K562 (cell line): ENCODE measurements around the gene SRP72. TPM values are rescaled to one million over a fixed set of nuclear protein-coding genes. Genes with fewer than 3 reads are reported as not detected.

ENCODE experiments used
- ARNT ChIP-seq, 2 experiments: fragments of 450-650 bp; IDR thresholded peaks; 2 replicates each; pipeline ENCODE4 v1.6.1; 2016; ENCODE audit warnings: mild to moderate bottlenecking in 1 of 2
- BHLHE40 ChIP-seq: IDR thresholded peaks from 2 replicates; pipeline ENCODE4 v1.6.1; 2011; ENCODE audit warnings: low read length, improper control_type of control experiment
- C11orf30 ChIP-seq: fragments of 450-650 bp; IDR thresholded peaks from 2 replicates; pipeline ENCODE4 v1.6.1; 2016; ENCODE audit warnings: low read depth, mild to moderate bottlenecking
- CBX2 ChIP-seq: fragments of 200-600 bp; sonication (generic); IDR thresholded peaks from one replicate; pipeline ENCODE4 v1.6.1; 2012; ENCODE audit warnings: mild to moderate bottlenecking, low read length, inconsistent platforms; ENCODE audit not compliant: insufficient read depth, poor library complexity, severe bottlenecking
- CHD4 ChIP-seq: fragments of 200-600 bp; sonication (generic); IDR thresholded peaks from 3 replicates; pipeline ENCODE4 v1.6.1; 2012; ENCODE audit warnings: low read depth, mild to moderate bottlenecking, mixed read lengths, low read length, inconsistent platforms; ENCODE audit not compliant: insufficient read depth, insufficient replicate concordance, poor library complexity, severe bottlenecking
- CXXC5 ChIP-seq: fragments of 250-450 bp; sonication (Bioruptor Pico); IDR thresholded peaks from 2 replicates; pipeline ENCODE4 v1.8.0; 2022; ENCODE audit warnings: inconsistent platforms, mild to moderate bottlenecking, moderate library complexity
- FOXP1 ChIP-seq: sonication (generic); formaldehyde crosslinking; IDR thresholded peaks from 2 replicates; pipeline ENCODE4 v1.8.0; 2022; ENCODE audit warnings: mild to moderate bottlenecking, missing genetic modification reagents
- FUS ChIP-seq: fragments of 200-400 bp; formaldehyde crosslinking; optimal IDR thresholded peaks from 2 replicates; pipeline ENCODE3; 2017; ENCODE audit warnings: low read depth, low read length
- GABPB2 ChIP-seq: fragments of 250-450 bp; sonication (Bioruptor Pico); conservative IDR thresholded peaks from 2 replicates; pipeline ENCODE4 v1.5.1; 2021; ENCODE audit warnings: mild to moderate bottlenecking
- HDAC1 ChIP-seq, 2 experiments: fragments of 450-650 bp; IDR thresholded peaks; 2 replicates each; pipeline ENCODE4 v1.6.1; 2016 to 2017; ENCODE audit warnings: inconsistent platforms in 1 of 2, mild to moderate bottlenecking in 1 of 2, moderate library complexity in 1 of 2
- HDAC2 ChIP-seq: fragments of 450-650 bp; IDR thresholded peaks from 2 replicates; pipeline ENCODE4 v1.6.1; 2016; ENCODE audit warnings: mild to moderate bottlenecking
- HDAC8 ChIP-seq: fragments of 450-650 bp; IDR thresholded peaks from 2 replicates; pipeline ENCODE4 v1.6.1; 2016; ENCODE audit warnings: mild to moderate bottlenecking, missing genetic modification characterization, moderate library complexity, missing compliant biosample characterization
- HMG20B ChIP-seq: fragments of 250-450 bp; sonication (Bioruptor Pico); IDR thresholded peaks from 2 replicates; pipeline ENCODE4 v1.5.0; 2021; ENCODE audit warnings: mild to moderate bottlenecking
- MTA3 ChIP-seq: fragments of 450-650 bp; formaldehyde crosslinking; IDR thresholded peaks from 2 replicates; pipeline ENCODE4 v1.6.1; 2017; ENCODE audit warnings: mild to moderate bottlenecking, borderline replicate concordance
- PHF8 ChIP-seq: fragments of 200-600 bp; sonication (generic); IDR thresholded peaks from 2 replicates; pipeline ENCODE4 v1.6.1; 2012; ENCODE audit warnings: mixed run types, mild to moderate bottlenecking, inconsistent platforms, low read length, moderate library complexity, borderline replicate concordance
- RNF2 ChIP-seq: sonication (generic); IDR thresholded peaks from 2 replicates; pipeline ENCODE4 v1.6.1; 2016
- SP2 ChIP-seq: IDR thresholded peaks from 2 replicates; pipeline ENCODE4 v1.6.1; 2011; ENCODE audit warnings: mild to moderate bottlenecking, low read depth, low read length, moderate library complexity; ENCODE audit not compliant: poor library complexity, severe bottlenecking; ENCODE audit errors: extremely low read depth
- TFAM ChIP-seq: fragments of 250-450 bp; sonication (Bioruptor Pico); conservative IDR thresholded peaks from 2 replicates; pipeline ENCODE4 v1.5.0; 2021; ENCODE audit warnings: mild to moderate bottlenecking, moderate library complexity
- YBX1 ChIP-seq: fragments of 450-650 bp; IDR thresholded peaks from 2 replicates; pipeline ENCODE4 v1.7.1; 2016; ENCODE audit warnings: mild to moderate bottlenecking
- ZNF197 ChIP-seq: fragments of 200-800 bp; sonication (Bioruptor generic); IDR thresholded peaks from 2 replicates; pipeline ENCODE4 v1.6.1; 2016; ENCODE audit warnings: low read depth, missing genetic modification characterization, missing compliant biosample characterization
- ZNF324 ChIP-seq: fragments of 250-450 bp; sonication (Bioruptor Pico); IDR thresholded peaks from 2 replicates; pipeline ENCODE4 v1.4.0; 2020; ENCODE audit warnings: mild to moderate bottlenecking
- ZNF696 ChIP-seq: fragments of 250-450 bp; sonication (Bioruptor Pico); conservative IDR thresholded peaks from 2 replicates; pipeline ENCODE4 v1.4.0; 2020; ENCODE audit warnings: mild to moderate bottlenecking, moderate library complexity
- ZSCAN32 ChIP-seq: fragments of 450-650 bp; formaldehyde crosslinking; IDR thresholded peaks from 2 replicates; pipeline ENCODE4 v1.4.0; 2020; ENCODE audit warnings: mild to moderate bottlenecking, moderate library complexity
- polyA plus RNA-seq, 8 experiments: library from polyadenylated mRNA; depleted of rRNA in 4 of 8; stranded (reverse) in 5 of 8; unstranded in 3 of 8; fragments of >200 nt; fragmentation: Nextera tagmentation in 2 of 8; fragmentation: Illumina TruSeq in 1 of 8; extraction: Ambion mirVana in 2 of 8; extraction: Trizol in 1 of 8; gene quantifications; 2 replicates each; pipeline versions ENCODE4 v1.2.1 to v1.2.3, GENCODE V29; 2011 to 2014; ENCODE audit warnings: inconsistent platforms in 1 of 8, missing spikeins in 1 of 8
- total RNA-seq, 7 experiments: library from RNA; depleted of rRNA in 6 of 7; stranded (reverse); fragments of >200 nt in 6 of 7; fragmentation: Illumina TruSeq in 2 of 7; extraction: Trizol in 2 of 7; gene quantifications; 2 replicates each; pipeline versions ENCODE4 v1.2.1 to v1.2.3, GENCODE V29; 2011 to 2021; ENCODE audit warnings: low replicate concordance in 1 of 7
- TF ChIP-seq, protein P1 (sequence below): fragments of 250-450 bp; sonication (Bioruptor Pico); IDR thresholded peaks from 2 replicates; pipeline ENCODE4 v1.4.0; 2020
- TF ChIP-seq, protein P2 (sequence below), 2 experiments: IDR thresholded peaks; 2 replicates each; pipeline ENCODE4 v1.6.1; 2011; ENCODE audit warnings: borderline replicate concordance in 1 of 2, control low read depth in 1 of 2, low read depth in 1 of 2, low read length in 1 of 2, mild to moderate bottlenecking in 1 of 2, mixed read lengths in 1 of 2, moderate library complexity in 1 of 2; ENCODE audit not compliant: insufficient read depth in 1 of 2, insufficient read length in 1 of 2, poor library complexity in 1 of 2, severe bottlenecking in 1 of 2; ENCODE audit errors: extremely low read depth in 1 of 2
- TF ChIP-seq, protein P3 (sequence below): fragments of 250-450 bp; sonication (Bioruptor Pico); IDR thresholded peaks from 2 replicates; pipeline ENCODE4 v1.8.0; 2022; ENCODE audit warnings: inconsistent platforms, mild to moderate bottlenecking, moderate library complexity, borderline replicate concordance

SRP72 gene
- total and polyA plus RNA-seq, 9 of the 15 experiments (the other 6 are each of a cell fraction or from before 2014, with no cell fraction given), result 124 to 341 (median 202) TPM

DNA sequence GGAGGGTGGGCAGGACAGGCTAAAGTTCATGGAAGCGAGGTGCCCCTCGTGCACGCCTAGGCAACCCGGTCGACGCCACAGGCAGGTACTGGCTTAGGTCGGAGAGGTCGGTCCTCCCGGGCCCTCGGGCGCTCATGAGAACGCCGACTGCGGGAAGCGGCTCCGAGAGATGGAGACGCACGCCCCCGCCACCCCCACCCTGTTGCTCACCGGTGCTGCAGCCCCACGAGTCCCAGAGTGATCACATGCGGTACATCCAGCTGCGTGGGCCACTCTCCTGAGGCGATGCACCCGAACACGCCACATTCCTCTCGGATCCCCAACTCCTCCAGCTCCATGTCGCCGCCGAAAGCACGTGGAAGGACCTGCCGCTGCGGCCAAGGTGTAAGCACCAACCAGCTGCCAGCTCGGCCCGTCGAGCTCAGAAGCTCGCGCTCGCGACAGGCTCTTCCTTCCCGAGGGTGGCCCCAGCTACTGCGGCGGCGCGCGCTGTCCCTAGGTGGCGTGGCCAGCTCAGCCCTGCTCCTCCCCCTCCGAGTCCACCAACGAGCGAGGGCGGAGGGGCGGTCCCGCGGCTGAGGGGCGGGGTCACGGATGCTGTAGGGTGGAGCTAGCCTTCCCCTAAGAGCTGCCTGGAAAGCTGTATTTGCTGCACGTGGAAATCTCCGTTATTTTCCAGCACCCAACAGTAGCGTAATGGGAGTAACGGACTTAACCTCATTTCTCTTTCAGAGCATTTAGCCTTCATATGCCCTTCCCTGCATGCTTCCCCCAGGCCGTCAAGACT is 32.1 kb upstream of the SRP72 start, which contains the start of gene PPAT (continued):
- TF ChIP-seq SP2 (no peak), FOXP1 (CRISPR knock-in tag) (peak; percentile 83), CXXC5 (CRISPR knock-in tag) (peak; percentile 80), ZNF324 (CRISPR knock-in tag) (no peak), FUS (no peak), HDAC1 (IDR thresholded peaks at IDR 0.05) (peak in 1 of 2 experiments; percentile 95; a peak in 2 of 4 replicates), GABPB2 (CRISPR knock-in tag) (no peak), ZNF197 (CRISPR knock-in tag) (no peak), C11orf30 (no peak), HMG20B (CRISPR knock-in tag) (no peak), ZSCAN32 (no peak), YBX1 (no peak), RNF2 (peak; percentile 10), HDAC2 (peak; percentile 22), HDAC8 (peak; percentile 75; the same call in 1 of the 2 replicates), MTA3 (0 out of 2 replicates have a peak, but pooled peaks have one; percentile 33), CHD4 (no peak), TFAM (CRISPR knock-in tag) (no peak), CBX2 (no peak), ARNT (IDR thresholded peaks at IDR 0.05) (no peak), PHF8 (peak; percentile 76; the same call in 1 of the 2 replicates), ZNF696 (CRISPR knock-in tag) (no peak), BHLHE40 (peak; percentile 43; the same call in 1 of the 2 replicates)
- TF ChIP-seq, protein P1, sequence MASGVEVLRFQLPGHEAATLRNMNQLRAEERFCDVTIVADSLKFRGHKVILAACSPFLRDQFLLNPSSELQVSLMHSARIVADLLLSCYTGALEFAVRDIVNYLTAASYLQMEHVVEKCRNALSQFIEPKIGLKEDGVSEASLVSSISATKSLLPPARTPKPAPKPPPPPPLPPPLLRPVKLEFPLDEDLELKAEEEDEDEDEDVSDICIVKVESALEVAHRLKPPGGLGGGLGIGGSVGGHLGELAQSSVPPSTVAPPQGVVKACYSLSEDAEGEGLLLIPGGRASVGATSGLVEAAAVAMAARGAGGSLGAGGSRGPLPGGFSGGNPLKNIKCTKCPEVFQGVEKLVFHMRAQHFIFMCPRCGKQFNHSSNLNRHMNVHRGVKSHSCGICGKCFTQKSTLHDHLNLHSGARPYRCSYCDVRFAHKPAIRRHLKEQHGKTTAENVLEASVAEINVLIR, result no peak
- TF ChIP-seq, protein P2, sequence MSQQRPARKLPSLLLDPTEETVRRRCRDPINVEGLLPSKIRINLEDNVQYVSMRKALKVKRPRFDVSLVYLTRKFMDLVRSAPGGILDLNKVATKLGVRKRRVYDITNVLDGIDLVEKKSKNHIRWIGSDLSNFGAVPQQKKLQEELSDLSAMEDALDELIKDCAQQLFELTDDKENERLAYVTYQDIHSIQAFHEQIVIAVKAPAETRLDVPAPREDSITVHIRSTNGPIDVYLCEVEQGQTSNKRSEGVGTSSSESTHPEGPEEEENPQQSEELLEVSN (IDR thresholded peaks at IDR 0.05; ENCODE audit: borderline replicate concordance in 1 of 2, extremely low read depth in 1 of 2, insufficient read depth in 1 of 2, insufficient read length in 1 of 2, low read depth in 1 of 2, low read length in 1 of 2, poor library complexity in 1 of 2, severe bottlenecking in 1 of 2), result peak; percentile 87 to 93
- TF ChIP-seq, protein P3, sequence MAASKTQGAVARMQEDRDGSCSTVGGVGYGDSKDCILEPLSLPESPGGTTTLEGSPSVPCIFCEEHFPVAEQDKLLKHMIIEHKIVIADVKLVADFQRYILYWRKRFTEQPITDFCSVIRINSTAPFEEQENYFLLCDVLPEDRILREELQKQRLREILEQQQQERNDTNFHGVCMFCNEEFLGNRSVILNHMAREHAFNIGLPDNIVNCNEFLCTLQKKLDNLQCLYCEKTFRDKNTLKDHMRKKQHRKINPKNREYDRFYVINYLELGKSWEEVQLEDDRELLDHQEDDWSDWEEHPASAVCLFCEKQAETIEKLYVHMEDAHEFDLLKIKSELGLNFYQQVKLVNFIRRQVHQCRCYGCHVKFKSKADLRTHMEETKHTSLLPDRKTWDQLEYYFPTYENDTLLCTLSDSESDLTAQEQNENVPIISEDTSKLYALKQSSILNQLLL (CRISPR knock-in tag), result no peak
